Fibroblast of skin of right biceps (primary cell): ENCODE data around the gene RAB40C.

ENCODE experiments used
- DNase-seq: peaks from one replicate; pipeline ENCODE4 v3.0.0-alpha.2; 2013

RAB40C gene

DNA sequence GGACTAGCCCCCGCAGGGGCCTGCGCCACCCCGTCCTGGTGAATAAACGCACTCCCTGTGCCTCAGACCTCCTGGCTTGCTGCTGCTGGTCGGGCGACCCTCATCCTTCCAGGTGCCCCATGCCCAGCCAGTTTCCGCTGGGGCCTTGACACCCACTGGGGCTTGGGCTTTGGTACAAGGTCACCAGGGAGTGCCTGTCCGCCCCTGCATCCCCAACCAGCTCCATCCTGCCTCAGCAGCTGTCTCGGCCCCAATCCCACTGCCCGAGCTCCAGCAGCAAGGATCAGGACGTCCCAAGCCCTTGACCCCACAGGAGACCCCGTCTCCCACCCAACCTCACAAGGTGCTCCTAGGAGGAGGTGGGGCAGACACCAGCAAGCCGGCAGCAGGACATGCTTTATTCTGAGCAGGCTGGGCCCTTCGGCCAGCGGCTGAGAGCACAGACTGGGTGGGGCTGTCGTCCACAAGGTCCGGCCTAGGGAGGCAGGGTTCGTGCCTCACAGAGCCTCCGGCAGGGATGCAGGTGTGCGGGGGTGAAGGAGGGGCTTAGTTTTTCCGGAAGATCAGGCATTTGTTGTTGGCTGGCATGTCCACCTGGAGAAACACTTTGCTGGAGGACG lies 44.3 kb downstream of the RAB40C start:
- DNase-seq, result no peak

DNA sequence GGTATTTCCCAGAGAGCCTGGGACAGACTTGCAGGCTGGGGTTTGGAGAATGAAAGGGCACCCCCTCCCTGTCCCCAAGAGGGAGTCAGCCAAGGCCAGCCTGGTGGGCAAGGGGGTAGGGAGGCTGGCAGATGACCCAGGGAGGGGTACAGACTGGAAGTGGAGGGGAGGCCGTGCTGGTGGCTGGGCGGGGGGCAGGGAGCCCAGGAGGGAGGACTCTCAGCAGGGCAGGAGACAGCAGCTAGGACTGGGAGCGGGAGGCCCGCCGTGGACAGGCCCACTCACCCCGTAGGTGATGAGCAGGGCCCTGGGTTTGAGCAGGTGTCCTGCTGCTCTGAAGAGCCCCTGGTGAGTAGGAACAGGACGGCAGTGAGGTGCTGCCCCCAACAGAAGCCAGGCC lies 45.1 kb downstream of the RAB40C start:
- DNase-seq, result no peak

DNA sequence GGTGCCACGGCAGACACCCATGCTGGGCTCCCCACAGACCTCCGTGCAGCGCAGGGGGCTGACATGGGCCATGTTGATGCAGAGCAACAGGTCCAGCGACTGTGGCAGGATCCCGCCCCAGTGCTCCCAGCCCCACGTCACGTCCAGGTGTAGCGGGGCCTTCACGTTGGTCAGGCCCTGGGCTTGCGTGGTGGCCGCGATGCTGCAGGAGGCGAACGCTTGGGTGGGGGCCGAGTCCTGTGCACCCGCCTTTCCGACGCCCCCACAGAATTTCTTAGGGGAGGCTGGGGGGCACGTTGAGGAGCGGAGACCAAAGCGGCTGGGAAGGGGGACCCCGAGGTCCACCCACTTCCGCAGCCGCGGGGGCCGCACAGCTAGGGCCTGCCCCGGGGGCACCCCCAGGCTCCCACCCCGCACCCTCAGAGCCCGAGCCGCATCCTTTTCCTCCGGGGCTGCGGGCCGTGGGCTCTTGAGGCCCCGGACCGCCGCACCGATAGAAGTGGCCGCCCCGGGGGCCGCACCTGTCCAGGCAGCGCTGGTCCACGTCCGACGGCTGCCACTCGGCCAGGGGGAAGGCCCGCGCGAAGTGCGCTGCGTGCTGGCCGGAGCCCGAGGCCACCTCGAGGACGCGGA lies 45.8 kb downstream of the RAB40C start:
- no peak for DNase-seq

DNA sequence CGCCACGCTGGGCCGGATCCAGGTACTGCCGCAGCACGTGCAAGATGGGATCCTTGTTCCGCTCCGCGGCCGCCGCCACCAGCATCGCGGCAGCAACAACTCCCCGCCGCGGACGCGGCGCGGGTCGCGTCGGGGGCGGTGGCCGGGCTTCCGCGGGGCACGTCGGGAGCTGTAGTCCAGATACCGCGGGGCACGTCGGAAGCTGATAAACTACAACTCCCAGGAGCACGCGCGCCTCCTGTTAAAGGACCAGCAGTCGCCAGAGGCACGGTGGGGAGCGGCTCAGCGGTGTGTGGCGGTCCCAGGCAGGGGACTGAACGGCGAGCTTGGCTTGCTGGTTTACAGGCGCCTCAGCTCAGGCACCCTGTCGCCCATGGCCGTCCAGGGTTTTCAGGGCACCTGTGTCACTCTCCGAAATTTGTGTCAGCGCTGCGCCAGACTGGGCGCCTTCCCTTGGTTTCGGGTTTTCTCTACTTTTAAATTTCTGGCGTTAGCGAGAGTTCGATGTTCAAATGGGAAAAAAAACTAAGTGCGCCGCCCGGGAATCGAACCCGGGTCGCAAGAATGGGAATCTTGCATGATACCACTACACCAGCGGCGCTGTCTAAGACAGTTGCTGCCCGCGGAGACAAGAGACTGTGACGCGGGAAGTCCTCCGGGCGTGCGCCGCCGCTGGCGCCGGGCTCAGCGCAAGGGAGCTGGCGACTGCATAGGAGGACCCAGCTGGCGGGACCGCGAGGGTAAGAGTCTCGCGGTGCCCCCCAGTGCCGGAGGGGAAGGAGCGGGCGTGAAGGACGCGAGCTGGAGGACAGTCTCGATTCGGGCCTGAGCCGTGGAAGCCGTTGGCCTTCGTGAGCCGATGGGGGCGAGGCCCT lies 46.6 kb downstream of the RAB40C start, which contains the start of gene METTL26:
TSS of gene METTL26 (minus strand) at position 100 of the 875 bp plus-strand sequence. CDS start at position 85, 15 bp downstream.
- DNase-seq, result peak; percentile 95

DNA sequence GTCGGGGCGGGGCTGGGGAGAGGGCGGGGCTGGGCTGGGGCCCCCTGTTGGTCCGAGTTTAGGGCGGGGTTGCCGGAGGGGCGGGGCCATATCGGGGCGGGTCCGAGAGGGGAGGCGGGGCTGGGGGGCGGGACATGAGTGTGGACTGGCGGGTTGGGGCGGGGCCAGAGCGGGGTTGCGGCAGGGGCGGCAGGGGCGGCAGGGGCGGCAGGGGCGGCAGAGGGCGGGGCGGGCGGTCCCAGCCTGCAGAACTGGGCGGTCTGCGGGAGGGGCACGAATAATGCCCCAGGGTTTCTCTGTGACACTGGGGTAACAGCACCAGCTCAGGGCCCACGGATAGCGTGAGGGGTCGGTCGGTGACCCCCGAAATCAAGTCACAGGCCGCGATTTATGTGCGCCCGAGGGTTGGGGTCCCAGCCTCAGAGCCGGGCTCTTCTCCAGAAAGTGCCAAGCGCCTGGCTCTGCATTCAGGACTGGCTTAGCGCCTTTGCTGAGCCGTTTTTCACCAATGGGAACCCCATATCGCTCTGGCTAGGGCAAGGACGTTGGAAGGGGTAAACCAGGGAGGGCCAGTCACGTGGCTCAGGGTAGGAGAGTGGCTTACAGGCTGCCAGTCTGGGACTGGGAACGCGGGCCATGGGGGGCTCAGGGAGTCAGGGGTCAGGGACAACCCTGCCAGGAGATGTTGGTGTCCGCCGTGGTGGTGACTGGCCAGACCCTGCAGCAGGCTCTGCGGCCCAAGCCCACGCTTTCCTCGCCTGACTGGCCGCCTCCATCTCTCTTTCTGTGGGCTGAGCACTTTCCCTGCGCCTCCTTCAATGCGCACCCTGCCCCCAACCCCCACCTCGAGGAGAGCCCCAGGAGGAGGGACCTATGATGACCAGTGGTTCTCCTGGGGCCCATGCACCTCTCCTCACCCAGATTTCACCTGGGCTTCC lies 47.5 kb downstream of the RAB40C start:
- DNase-seq, result peak; percentile 89

DNA sequence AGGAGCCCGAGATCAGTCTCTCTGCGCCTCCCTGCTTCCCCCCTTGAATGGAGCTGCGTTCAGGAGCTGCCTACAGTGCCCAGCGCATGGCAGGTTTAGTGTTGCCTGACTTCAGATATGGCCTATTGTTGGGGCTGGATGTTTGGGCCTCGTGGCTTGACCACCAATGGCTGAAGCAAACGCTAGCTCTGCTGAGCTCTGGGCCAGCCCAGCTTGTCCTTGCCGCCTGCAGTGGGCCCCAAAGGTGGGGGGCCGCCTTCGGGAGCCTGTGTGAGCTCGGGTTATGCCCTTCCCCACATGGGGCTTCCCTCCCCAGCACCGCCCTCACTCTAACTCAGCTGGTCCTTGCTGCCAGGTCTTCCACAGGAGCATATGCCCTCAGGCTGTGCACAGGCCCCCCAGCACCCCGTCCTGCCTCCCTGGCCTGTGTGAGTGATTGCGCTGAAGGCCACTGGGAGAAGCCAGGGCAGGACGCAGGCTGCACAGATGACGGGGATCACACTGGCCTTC lies 48.2 kb downstream of the RAB40C start:
- no peak for DNase-seq

DNA sequence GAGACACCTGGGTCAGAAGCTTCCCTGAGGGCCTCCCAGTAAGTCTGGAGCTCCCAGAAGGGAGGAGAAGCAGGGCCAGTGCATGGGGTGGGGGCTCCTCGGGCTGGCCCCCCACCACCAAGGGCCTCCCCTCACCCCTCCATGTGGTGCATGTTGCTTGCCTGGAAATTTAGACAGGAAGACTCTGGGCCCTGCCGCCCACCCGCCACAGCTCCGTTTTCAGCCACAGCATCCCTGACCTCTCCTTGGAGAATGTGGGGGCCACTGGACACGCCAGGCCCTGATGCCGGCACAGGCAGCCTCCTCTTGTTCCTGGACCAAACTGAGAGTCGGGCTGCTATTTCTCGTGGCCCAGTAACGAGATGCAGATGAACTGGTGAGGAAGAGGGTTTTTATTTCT lies 49.0 kb downstream of the RAB40C start:
- no peak for DNase-seq

DNA sequence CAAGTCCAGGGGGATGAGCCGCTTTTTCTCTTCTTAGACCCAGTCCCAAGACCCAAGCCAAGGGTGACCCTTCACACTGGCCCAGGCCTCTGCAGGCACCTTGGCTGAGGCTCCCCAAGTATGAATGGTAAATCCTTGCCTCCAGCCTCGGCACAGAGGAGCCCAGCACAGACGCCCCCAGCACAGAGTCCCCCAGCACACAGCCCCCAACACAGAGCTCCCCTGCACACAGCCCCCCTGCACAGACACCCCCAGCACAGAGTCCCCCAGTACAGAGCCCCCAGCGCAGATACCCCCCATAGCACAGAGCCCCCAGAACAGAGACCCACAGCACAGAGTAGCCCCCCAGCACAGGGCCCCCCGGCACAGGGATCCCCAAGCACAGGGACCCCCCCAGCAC lies 50.7 kb downstream of the RAB40C start:
- no peak for DNase-seq

DNA sequence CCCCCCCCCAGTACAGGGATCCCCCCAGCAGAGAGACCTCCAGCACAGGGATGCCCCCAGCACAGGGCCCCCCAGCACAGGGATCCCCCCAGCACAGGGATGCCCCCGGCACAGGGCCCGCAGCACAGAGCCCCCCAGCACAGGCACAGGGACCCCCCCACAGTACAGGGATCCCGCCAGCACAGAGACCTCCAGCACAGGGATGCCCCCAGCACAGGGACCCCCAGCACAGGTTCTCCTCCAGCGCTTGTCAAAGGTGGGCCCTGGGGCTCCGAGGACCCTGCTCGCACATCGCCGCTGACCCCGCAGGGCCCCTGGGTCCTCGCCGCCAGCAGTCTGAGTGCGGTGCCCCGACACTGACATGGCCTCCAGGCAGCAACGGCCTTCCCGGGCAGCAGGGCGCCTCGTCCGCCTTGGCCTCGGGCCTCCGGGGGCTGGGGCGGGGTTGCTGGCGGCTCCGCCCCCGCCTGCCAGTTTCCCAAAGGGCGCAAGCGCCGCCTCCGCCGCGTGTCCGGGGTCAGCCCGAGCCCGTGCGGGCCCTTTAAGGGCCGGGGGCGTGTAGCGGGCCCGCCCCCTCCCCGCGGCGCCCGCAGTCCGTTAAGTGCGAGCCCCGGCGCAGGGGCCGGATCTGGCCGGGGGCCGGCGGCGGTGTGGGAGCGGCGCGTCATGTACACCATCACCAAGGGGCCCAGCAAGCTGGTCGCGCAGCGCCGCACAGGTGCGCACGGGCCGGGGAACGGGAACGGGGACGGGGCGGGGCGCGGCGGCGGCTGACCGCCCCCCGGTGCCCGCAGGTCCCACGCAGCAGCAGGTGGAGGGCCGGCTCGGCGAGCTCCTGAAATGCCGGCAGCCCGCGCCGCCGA lies 51.7 kb downstream of the RAB40C start, which contains the start of gene MCRIP2:
TSS of gene MCRIP2 (plus strand) at position 503 of the 863 bp plus-strand sequence. CDS start at position 667, 164 bp downstream.
- DNase-seq, result peak; percentile 64

DNA sequence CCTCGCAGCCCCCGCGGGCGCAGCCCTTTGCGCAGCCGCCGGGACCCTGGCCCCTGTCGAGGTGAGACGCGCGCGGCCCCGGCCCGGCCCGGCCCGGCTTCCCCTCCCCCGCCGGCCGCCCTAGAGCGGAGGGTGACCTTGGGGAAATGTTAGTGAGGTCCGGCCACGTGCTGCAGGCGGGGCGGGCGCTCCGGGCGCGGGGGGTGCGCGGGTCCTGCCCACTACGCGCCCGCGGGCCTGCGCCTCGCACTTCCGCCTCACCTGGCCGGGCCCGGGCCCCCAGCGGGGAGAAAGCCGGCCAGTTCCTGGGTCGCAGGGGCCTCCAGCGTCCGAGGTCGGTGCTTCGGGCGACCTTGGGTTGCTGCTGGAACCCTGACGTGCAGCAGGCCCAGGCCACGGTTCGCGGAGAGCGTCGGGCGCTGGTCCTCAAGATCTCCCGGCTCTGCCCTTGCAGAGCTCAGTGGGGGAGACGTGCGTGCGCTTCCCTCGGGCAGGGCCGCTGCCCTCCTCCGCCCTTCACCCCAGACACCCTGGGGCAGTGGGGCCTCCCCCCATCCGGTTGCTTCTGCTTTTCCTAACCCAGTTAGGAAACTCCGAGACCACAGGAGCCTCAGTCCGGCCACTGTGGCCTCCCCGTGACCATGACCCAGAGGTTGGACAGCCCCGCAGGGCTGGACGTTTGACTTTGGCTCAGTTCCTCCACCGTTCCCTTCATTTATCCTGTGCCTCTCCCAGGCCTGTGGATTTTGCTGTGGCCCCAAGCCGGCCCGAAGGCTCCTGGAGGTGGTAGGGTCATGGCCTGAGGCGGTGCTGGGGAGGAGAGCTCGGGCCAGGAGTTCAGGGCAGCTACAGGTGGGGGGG lies 52.6 kb downstream of the RAB40C start:
- DNase-seq, result no peak

DNA sequence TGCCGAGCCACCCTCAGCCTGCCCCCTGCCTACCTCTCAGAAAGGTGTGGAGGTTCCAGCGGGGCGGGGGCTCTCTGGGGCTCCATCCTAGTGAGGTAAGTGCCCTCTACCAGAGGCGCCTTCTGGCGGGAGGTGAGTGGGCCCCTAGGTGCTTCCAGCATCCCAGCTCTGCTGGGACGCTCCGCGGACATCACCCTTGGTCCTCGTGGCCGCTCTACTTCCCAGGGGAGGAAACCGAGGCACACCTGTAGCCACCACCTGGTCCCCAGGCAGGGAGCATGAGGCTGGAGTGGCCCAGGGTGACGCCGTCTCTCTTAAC lies 53.1 kb downstream of the RAB40C start:
- no peak for DNase-seq

DNA sequence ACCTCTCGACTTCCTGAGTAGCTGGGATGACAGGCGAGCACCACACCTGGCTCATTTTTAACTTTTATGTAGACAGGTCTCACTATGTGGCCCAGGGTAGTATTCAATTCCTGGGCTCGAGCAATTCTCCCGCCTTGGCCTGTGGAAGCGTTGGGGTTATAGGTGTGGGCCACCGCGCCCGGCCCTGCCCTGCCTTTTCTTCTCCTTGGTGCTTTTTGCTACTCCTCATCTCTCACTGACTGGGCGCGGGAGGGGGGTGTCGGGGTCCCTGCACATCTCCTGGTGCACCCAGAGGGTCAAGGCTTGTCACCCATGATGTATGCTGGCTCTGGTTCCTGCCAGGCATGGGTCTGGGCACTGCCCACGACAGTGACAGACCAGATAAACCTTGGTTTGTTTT lies 54.7 kb downstream of the RAB40C start:
- DNase-seq, result no peak

DNA sequence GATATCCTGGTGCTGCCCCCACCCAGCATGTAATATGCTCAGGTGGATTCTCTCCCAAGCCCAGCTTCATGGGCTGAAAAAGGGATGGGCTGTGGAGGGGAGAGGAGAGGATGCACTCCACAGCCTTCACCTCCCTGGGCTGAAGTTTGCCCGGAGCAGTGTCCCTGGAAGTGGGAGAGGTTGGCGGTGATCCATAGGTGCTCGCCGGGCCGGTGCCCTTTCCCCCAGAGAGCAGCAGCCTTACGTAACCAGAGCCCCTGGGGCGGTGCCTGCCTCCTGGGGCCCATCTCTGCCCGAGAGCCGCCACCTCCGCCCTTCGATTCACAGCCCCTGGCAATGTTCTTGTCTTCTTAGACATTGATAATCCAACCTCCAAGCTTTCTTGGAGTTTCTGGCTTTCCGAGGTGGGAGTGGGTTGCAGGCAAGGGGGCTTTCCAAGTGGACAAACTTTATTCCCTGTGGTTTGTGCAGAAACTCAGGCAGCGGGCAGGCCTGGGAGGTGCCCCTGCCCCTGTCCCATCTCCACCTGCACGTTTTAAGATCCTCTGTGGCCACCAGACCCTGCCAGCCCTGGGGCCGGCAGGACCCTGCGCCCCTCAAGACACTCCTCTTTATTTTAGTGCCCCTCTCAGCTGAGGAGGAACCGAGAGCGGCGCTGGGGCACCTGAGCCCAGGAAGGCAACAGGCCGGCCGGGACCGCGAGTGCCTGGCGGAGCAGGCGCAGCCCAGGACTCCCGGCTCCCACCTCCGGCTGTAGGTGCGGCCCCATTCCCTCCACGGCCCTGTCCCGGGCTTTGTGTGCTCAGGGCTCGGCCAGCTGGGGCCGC lies 56.2 kb downstream of the RAB40C start:
- DNase-seq, result no peak

DNA sequence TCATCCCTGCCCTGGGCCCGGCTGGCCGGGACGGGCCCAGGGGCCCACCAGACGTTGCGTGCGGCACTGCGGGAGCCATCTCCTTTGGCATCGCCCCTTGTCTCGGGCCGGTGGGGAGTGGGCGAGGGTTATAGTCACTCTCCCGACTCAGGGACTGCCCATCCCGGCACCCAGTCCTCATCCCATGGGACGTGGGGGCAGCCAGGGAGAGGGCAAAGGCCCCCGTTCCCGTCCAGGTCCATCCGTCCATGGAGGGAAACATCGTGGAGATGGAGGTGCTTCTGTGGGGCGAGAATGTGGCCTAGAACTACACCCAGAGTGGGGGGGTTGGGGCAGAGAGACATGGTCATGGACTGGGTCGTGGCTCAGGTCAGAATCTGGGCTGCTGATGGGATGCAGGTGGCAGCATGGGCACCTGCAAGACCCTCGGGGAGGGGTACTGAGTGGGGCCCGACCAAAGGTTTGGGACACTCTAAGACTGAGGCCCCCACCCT lies 56.9 kb downstream of the RAB40C start:
- DNase-seq, result no peak

DNA sequence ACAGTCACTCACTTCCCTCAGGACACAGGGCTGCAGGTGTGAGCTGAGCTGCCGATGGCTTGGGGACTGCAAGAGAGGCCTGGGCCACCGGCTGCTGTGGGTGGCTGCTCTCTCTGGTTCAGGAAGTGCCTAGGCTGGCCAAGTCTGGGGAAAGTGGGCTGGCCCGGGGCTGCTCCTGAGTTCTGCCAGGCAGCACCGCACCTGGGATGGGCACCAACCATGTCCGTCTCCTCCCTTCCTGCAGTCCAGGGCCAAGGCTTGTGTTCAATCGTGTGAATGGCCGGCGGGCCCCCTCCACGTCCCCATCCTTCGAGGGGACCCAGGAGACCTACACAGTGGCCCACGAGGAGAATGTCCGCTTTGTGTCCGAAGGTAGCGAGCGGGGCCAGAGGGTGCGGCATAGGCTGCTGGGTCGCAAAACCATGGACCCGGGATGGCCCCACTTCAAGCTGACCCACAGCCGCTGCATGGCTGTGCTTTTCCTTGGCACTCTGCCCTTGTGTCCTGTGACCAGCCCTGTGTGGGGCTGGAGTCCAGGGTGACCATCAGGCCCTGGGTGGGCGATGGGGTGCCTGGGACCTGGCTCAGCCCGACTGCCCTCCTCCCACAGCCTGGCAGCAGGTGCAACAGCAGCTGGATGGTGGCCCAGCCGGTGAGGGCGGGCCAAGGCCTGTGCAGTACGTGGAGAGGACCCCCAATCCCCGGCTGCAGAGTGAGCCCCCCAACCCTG lies 57.5 kb downstream of the RAB40C start:
- DNase-seq, result no peak

DNA sequence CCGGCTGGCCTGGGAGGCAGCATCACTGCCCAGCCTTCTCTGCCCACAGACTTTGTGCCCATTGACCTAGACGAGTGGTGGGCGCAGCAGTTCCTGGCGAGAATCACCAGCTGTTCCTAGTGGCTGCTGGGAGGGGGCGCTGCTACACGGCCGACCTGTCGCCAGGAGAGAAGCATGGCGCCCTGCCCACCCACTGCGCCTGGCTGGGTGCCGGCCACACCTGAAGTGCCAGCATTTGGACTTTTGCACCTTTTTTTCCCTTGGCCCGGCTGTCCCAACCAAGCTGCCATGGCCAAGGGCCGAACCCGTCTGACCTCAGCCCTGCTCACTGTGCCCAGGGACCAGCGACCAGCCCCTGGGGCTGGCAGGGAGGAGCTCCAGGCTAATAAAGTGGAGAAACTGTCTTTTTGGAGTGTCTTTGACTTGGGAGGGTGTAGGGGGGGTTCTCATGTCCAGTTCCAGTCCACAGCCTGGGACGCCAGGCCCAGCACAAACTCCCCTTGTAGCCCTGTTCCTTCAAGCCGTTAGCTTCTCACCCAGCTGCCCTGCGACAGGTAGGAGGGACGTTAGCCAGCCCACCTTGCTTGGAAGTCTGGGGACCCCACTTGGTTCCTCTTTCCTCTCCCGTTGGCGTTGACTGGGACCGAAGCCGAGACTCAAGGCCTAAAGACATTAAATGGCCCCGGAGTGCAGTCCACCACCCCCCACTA lies 58.4 kb downstream of the RAB40C start:
- DNase-seq, result peak; percentile 22

DNA sequence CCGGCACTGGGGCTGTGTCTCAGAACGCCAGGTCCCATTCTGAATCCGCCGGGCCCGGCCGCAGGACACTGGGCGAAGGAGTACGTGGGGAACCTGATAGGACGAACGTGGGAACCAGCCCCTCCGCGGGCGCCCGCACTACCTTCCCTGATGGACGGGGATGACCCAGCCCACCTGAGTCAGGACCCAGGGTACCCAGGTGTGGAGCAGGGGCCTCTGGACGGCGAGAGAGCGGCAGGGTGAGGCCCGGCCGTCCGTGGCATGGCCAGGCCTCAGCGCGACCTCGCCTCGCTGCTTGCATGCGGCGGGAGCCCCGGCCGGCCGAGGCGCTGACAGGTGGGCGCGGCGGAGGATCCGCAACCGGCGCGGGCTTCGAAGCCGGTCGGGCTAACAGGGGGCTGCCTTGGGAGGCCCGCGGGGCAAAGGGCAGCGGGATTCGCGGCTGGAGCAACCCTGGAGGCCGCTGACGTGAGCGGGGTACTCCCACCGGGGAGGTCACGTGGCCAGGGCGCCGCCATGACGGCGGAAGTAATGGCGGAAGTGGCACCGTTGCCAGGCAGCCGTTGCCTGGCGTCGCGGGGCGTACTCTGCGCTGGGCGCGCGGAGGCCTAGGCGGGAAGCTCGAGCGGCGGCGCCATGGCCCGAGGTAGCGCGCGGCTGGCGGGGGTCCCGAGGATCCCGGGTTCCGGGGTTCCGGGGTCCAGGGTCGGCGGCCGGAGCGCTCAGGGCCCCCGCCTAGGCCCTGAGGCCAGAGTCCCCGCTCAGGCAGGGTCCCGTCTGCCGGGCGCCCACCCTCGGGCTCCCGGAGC lies 59.1 kb downstream of the RAB40C start, which contains the start of gene WDR90:
TSS of gene WDR90 (plus strand) at position 585 of the 809 bp plus-strand sequence. CDS start at position 637, 52 bp downstream.
- DNase-seq, result peak; percentile 91
